Activated CD4-positive, alpha-beta T cell treated with anti-CD3 and anti-CD28 coated beads for 36 hours (primary cell): ENCODE data around the gene LCMT1. TPM values are rescaled to one million over a fixed set of nuclear protein-coding genes. Genes with fewer than 3 reads are reported as not detected.

Experiments used
- total RNA-seq, 2 experiments: library from RNA; stranded (reverse); gene quantifications; one replicate each; pipeline ENCODE4 v1.2.3, GENCODE V29; 2021

Gene LCMT1
- total RNA-seq, 2 experiments from 2014 or later = 33.3 to 36.2 TPM

Other genes with a start within 250 kb of the LCMT1 start
- 10 to 100 TPM; 55.1 to 60.4 TPM for gene ARHGAP17, start 96.4 kb upstream of the LCMT1 start, total RNA-seq
- not detected for gene AQP8, start 105.2 kb downstream of the LCMT1 start, total RNA-seq
- gene ZKSCAN2, start 146.1 kb downstream of the LCMT1 start, total RNA-seq = 1 to 10 TPM; 5.5 to 5.6 TPM